Natural killer cell treated with Interleukin-12 subunit alpha and Interleukin-12 subunit beta and Interleukin-15 and Interleukin-18, amount 100 ng/mL, for 72 hours (primary cell): ENCODE data around the gene MED10. TPM values are rescaled to one million over a fixed set of nuclear protein-coding genes. Genes with fewer than 3 reads are reported as not detected.

ENCODE experiments used
- ATAC-seq, 2 donors: fragments of 150-1000 bp; cut with Tn5 transposase in 1 of 2; sonication (Bioruptor Pico), chemical (Tn5 transposase) in 1 of 2; 2 replicates each; pipeline ENCODE4 v1.10.0; 2021
- DNase-seq: peaks from one replicate; pipeline ENCODE4 v3.0.0; 2022; ENCODE audit warnings: low spot score
- H3K27ac Mint-ChIP-seq, 2 donors: 1 replicate in 1 of 2; 2 replicates in 1 of 2; pipeline ENCODE4 v1.8.0; 2022; ENCODE audit warnings: mixed read lengths in 2 of 2, mild to moderate bottlenecking in 1 of 2, moderate library complexity in 1 of 2
- H3K27me3 Mint-ChIP-seq, 2 donors: 1 replicate in 1 of 2; 2 replicates in 1 of 2; pipeline ENCODE4 v1.8.0; 2022; ENCODE audit warnings: mixed read lengths in 2 of 2
- H3K36me3 Mint-ChIP-seq: one replicate; pipeline ENCODE4 v1.8.0; 2022; ENCODE audit warnings: mixed read lengths
- H3K4me1 Mint-ChIP-seq, 2 donors: 1 replicate in 1 of 2; 2 replicates in 1 of 2; pipeline ENCODE4 v1.8.0; 2022; ENCODE audit warnings: low read depth in 2 of 2, mixed read lengths in 2 of 2, mild to moderate bottlenecking in 1 of 2
- H3K4me3 Mint-ChIP-seq: one replicate; pipeline ENCODE4 v1.8.0; 2022; ENCODE audit warnings: mixed read lengths
- H3K9me3 Mint-ChIP-seq: 2 replicates; pipeline ENCODE4 v1.8.0; 2022; ENCODE audit warnings: mixed read lengths
- total RNA-seq, 2 donors: library from RNA; stranded (reverse); gene quantifications; one replicate each; pipeline ENCODE4 v1.2.3, GENCODE V29; 2022

The MED10 gene
- total RNA-seq, 2 donors from 2014 or later: 49.9 to 55.8 TPM

DNA sequence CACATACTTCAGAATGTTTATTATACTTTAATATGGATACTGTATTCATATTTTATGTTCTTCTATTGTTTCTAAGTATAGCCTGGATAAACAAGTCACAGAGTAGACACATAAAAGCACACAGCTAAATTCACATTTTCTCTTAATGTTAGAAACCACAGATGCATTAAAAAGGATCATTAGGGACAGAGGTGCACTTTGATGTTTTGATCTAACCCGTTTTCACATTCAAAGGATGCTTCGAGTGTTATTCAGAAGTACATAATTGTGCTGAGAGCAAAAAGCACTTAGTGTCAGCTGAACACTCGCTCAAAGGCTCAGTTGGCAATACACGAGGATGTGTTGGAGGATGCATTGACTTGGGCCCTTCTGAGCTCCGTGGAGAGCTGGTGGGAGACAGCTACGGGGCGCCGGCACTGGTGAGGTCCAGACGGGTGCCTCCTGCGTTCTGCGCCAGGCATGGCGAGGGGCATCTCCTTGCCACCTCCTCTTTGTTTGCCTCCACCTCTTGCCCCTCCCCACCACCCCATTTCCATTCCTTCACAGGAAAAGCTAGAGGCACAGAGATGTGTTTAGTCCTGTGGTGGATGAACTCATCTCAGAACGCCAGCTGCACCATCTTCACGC is 35.5 kb downstream of the MED10 start:
- H3K27me3 Mint-ChIP-seq: peaks cover 0 to 5% of the 10 kb centered on the region in 2 donors
- DNase-seq (no peak), ATAC-seq (no peak)
- H3K9me3 Mint-ChIP-seq: no peaks in the 10 kb centered on the region
- H3K27ac Mint-ChIP-seq: no peak overlapping the region
- H3K4me3 Mint-ChIP-seq: no peak overlapping the region
- no peaks in the 10 kb centered on the region for H3K36me3 Mint-ChIP-seq
- no peaks in the 10 kb centered on the region for H3K4me1 Mint-ChIP-seq

GRCh38 chr5:6340100-6340499 is 38.2 kb downstream of the MED10 start:
- Mint-ChIP-seq H3K4me1 (no peaks in the 10 kb centered on the region), H3K27ac (no peak overlapping the region), H3K4me3 (no peak overlapping the region), H3K27me3 (no peaks in the 10 kb centered on the region), H3K36me3 (no peaks in the 10 kb centered on the region), H3K9me3 (no peaks in the 10 kb centered on the region)
- ATAC-seq (no peak), DNase-seq (no peak)

DNA sequence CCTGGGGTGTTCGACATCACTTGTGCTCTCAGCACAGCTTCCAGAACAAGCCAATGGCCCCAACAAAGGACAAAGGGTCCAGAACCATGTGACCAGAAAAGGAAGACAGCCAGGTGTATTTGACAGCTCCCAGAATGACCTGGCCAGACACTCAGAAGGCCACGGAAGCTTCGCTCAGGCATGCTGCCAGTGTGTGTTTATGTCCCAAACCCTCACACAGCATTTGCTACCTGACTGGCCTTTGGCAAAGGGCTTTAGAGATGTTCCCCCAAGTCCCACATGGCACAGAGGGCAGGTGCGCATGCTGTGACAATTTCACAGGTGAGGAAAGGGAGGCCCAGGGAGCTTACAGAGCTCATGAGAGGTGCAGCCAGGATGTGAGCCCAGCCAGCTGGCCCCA is 39.5 kb downstream of the MED10 start:
- Mint-ChIP-seq H3K9me3 (no peaks in the 10 kb centered on the region), H3K27ac (no peak overlapping the region), H3K4me3 (no peak overlapping the region), H3K4me1 (no peaks in the 10 kb centered on the region), H3K36me3 (no peaks in the 10 kb centered on the region), H3K27me3 (no peaks in the 10 kb centered on the region)
- no peak for DNase-seq
- ATAC-seq: no peak

- ATAC-seq: no peak
- H3K27me3 Mint-ChIP-seq: no peaks in the 10 kb centered on the region
- no peak overlapping the region for H3K4me3 Mint-ChIP-seq
- no peak overlapping the region for H3K27ac Mint-ChIP-seq
- H3K9me3 Mint-ChIP-seq: no peaks in the 10 kb centered on the region
- no peaks in the 10 kb centered on the region for H3K36me3 Mint-ChIP-seq
- H3K4me1 Mint-ChIP-seq: no peaks in the 10 kb centered on the region
- DNase-seq: no peak
These were observed 40.2 kb downstream of the MED10 start for GRCh38 chr5:6338135-6338534.

GRCh38 chr5:6333182-6333905 is 45.0 kb downstream of the MED10 start:
- no peaks in the 10 kb centered on the region for H3K4me1 Mint-ChIP-seq
- ATAC-seq: no peak
- no peak overlapping the region for H3K4me3 Mint-ChIP-seq
- no peak overlapping the region for H3K27ac Mint-ChIP-seq
- H3K36me3 Mint-ChIP-seq: peaks cover 12% of the 10 kb centered on the region
- H3K9me3 Mint-ChIP-seq: no peaks in the 10 kb centered on the region
- H3K27me3 Mint-ChIP-seq: no peaks in the 10 kb centered on the region
- DNase-seq: no peak

DNA sequence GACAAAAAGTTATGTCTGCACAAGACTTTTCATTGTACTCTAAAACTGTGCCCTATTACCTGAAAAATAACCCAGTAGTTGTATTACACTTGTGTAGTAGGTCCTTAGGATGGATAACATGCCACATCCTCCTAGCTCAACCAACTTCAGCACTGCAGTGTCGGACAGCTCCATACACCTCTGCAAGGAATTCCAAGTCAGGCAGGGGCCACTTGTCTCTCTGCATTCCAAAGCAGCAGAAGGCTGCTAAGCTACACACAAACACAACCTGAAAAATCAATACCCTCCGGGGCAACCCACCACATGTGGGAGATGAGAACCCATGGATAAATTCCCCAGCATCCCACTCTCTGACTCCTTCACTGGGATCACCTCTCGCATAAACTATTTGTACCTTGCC is 50.2 kb downstream of the MED10 start:
- ATAC-seq (no peak), DNase-seq (no peak)
- peaks cover 12% of the 10 kb centered on the region for H3K36me3 Mint-ChIP-seq
- peaks cover 0 to 2% of the 10 kb centered on the region in 2 donors for H3K27me3 Mint-ChIP-seq
- H3K27ac Mint-ChIP-seq: no peak overlapping the region
- no peaks in the 10 kb centered on the region for H3K9me3 Mint-ChIP-seq
- H3K4me3 Mint-ChIP-seq: no peak overlapping the region
- no peaks in the 10 kb centered on the region for H3K4me1 Mint-ChIP-seq

DNA sequence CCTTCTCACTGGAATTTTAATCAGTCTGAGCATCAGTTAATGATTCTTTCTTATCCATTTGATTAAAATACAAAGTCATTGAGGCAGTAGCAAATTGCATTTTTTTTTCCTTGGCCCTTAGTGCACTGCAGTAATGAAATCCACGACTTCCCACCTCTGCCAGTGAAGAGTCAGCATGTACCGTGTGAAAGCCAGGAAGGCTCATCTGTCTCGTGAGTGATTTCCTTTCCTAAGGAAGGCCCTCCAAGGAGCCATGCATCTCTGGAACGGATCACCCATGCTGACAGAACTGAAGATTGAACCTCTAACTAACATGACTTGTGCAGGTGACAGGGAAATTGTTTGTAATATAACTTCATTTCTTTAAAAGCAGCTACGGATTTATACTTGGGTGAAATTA is 51.6 kb downstream of the MED10 start:
- Mint-ChIP-seq H3K4me3 (no peak overlapping the region), H3K9me3 (peaks cover 3% of the 10 kb centered on the region), H3K27ac (no peak overlapping the region), H3K4me1 (no peaks in the 10 kb centered on the region), H3K27me3 (peaks cover 0 to 2% of the 10 kb centered on the region in 2 donors), H3K36me3 (peaks cover 12% of the 10 kb centered on the region)
- ATAC-seq (no peak), DNase-seq (no peak)

- ATAC-seq: peak in 1 of 2 donors; percentile 8
- no peak for DNase-seq
- H3K36me3 Mint-ChIP-seq: no peaks in the 10 kb centered on the region
- peaks cover 3% of the 10 kb centered on the region for H3K9me3 Mint-ChIP-seq
- no peaks in the 10 kb centered on the region for H3K4me1 Mint-ChIP-seq
- H3K27me3 Mint-ChIP-seq: peaks cover 0 to 2% of the 10 kb centered on the region in 2 donors
- H3K4me3 Mint-ChIP-seq: no peak overlapping the region
- H3K27ac Mint-ChIP-seq: no peak overlapping the region
These were observed 56.1 kb downstream of the MED10 start for GRCh38 chr5:6322163-6322713.

Other genes with a start within 250 kb of the MED10 start
- gene UBE2QL1, start 70.3 kb upstream of the MED10 start, total RNA-seq: not detected